KMS-11 (cell line): ENCODE measurements around the gene SCN4B.
A peak's percentile ranks its signal among the peaks of the same experiment; 100 is the strongest.
"Not testable (repeated sequence)": the region's sequence is repeated elsewhere in the genome, so short reads cannot be mapped to it uniquely, and the experiment has no call there.

Source experiments
- H2AFZ ChIP-seq: fragments of 200-600 bp; sonication (generic); 2 replicates; pipeline ENCODE4 v1.6.1; 2016; ENCODE audit warnings: antibody characterized with exemption, mixed run types, low read depth
- H3K27ac ChIP-seq: fragments of 200-600 bp; sonication (generic); 2 replicates; pipeline ENCODE4 v1.6.1; 2016; ENCODE audit warnings: mild to moderate bottlenecking, mixed run types
- H3K27me3 ChIP-seq: fragments of 200-600 bp; sonication (generic); 2 replicates; pipeline ENCODE4 v1.6.1; 2017; ENCODE audit warnings: mild to moderate bottlenecking, low read depth, mixed run types, moderate library complexity; ENCODE audit not compliant: insufficient read depth
- H3K36me3 ChIP-seq: fragments of 200-600 bp; sonication (generic); 2 replicates; pipeline ENCODE4 v1.6.1; 2017; ENCODE audit warnings: mild to moderate bottlenecking, mixed run types; ENCODE audit not compliant: insufficient read depth
- H3K4me1 ChIP-seq: fragments of 200-600 bp; sonication (generic); 2 replicates; pipeline ENCODE4 v1.6.1; 2016; ENCODE audit warnings: mild to moderate bottlenecking, low read depth, mixed run types; ENCODE audit not compliant: poor library complexity, severe bottlenecking
- H3K4me2 ChIP-seq: fragments of 200-600 bp; sonication (generic); 2 replicates; pipeline ENCODE4 v1.7.0; 2016; ENCODE audit warnings: mild to moderate bottlenecking, mixed run types
- H3K4me3 ChIP-seq: fragments of 200-600 bp; sonication (generic); IDR thresholded peaks from 2 replicates; pipeline ENCODE4 v1.6.1; 2017; ENCODE audit warnings: low read depth, low read length, mixed read lengths; ENCODE audit not compliant: insufficient read depth
- H3K79me2 ChIP-seq: fragments of 200-600 bp; sonication (generic); 2 replicates; pipeline ENCODE4 v1.6.1; 2016; ENCODE audit warnings: low read depth, mixed run types; ENCODE audit not compliant: insufficient read depth
- H3K9ac ChIP-seq: fragments of 200-600 bp; sonication (generic); 2 replicates; pipeline ENCODE4 v1.6.1; 2016; ENCODE audit warnings: mild to moderate bottlenecking, mixed run types
- H4K20me1 ChIP-seq: fragments of 200-600 bp; sonication (generic); 2 replicates; pipeline ENCODE4 v1.6.1; 2016; ENCODE audit warnings: mild to moderate bottlenecking, mixed run types; ENCODE audit not compliant: insufficient read depth
- TF ChIP-seq, protein P1 (sequence below): fragments of 200-600 bp; sonication (generic); conservative IDR thresholded peaks from 2 replicates; pipeline ENCODE4 v1.6.1; 2017; ENCODE audit warnings: low read depth, mild to moderate bottlenecking, antibody characterized with exemption, low read length, moderate library complexity, mixed read lengths

SCN4B gene

DNA sequence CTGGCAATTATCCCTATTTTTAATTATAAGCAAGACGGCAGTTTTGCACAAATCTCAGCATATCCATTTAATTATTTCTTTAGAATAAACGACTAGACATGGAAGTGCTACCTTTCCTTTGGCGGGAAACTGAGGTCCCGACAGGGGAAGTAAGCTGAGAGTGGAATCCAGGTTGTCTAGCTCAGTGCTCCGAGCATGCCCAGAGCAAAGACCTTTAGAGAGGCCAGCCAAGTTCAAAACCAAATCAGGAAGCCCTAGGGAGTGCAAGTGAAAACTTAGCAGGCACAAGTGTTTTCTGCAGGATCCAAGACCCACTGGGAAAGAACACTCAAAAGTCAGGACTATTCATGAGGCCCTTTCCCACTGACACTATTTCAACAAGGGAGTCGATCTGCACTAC lies 46.5 kb upstream of the SCN4B start:
- Histone ChIP-seq H3K27me3 (no peaks in the 10 kb centered on the region), H4K20me1 (no peaks in the 10 kb centered on the region), H3K4me1 (peaks cover 4% of the 10 kb centered on the region), H3K9ac (no peak overlapping the region), H2AFZ (no peak overlapping the region), H3K36me3 (no peaks in the 10 kb centered on the region), H3K4me2 (no peak overlapping the region), H3K4me3 (no peak overlapping the region), H3K27ac (no peak overlapping the region), H3K79me2 (no peaks in the 10 kb centered on the region)
- TF ChIP-seq, protein P1, sequence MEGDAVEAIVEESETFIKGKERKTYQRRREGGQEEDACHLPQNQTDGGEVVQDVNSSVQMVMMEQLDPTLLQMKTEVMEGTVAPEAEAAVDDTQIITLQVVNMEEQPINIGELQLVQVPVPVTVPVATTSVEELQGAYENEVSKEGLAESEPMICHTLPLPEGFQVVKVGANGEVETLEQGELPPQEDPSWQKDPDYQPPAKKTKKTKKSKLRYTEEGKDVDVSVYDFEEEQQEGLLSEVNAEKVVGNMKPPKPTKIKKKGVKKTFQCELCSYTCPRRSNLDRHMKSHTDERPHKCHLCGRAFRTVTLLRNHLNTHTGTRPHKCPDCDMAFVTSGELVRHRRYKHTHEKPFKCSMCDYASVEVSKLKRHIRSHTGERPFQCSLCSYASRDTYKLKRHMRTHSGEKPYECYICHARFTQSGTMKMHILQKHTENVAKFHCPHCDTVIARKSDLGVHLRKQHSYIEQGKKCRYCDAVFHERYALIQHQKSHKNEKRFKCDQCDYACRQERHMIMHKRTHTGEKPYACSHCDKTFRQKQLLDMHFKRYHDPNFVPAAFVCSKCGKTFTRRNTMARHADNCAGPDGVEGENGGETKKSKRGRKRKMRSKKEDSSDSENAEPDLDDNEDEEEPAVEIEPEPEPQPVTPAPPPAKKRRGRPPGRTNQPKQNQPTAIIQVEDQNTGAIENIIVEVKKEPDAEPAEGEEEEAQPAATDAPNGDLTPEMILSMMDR, result no peak

DNA sequence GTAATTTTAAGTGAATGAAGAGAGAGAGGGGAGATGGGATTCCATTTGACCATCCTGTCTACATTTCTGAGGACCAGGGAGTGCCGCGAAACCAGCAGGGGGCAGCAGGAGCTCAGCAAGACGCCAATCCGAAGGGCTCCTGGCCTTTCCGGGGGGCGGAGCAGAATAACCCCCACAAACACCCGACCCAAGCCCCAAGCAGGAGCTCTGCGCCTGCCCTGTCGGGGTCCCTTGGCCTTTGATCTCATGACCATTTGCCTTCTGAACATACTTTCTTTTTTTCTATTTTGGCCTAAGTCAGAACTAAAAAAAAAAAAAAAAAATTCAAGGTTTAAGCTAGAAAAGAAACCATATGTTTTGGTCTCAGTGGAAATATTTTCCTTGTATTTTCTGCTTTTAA lies 45.7 kb upstream of the SCN4B start:
- Histone ChIP-seq H3K27me3 (no peaks in the 10 kb centered on the region), H3K4me1 (peaks cover 4% of the 10 kb centered on the region), H3K36me3 (no peaks in the 10 kb centered on the region), H3K4me3 (no peak overlapping the region), H3K27ac (no peak overlapping the region), H4K20me1 (no peaks in the 10 kb centered on the region), H3K4me2 (no peak overlapping the region; the same call in 1 of the 2 replicates), H2AFZ (peak overlapping the region; percentile 66), H3K79me2 (no peaks in the 10 kb centered on the region), H3K9ac (no peak overlapping the region)
- TF ChIP-seq, protein P1, result peak; percentile 69

- peaks cover 4% of the 10 kb centered on the region for H3K4me1 ChIP-seq
- H3K27me3 ChIP-seq, result no peaks in the 10 kb centered on the region
- no peak overlapping the region for H3K27ac ChIP-seq
- no peaks in the 10 kb centered on the region for H3K36me3 ChIP-seq
- no peaks in the 10 kb centered on the region for H4K20me1 ChIP-seq
- H3K9ac ChIP-seq, result no peak overlapping the region
- H3K4me3 ChIP-seq, result no peak overlapping the region
- TF ChIP-seq, protein P1, result no peak
- no peak overlapping the region for H3K4me2 ChIP-seq
- H3K79me2 ChIP-seq, result no peaks in the 10 kb centered on the region
- H2AFZ ChIP-seq, result no peak overlapping the region
Observed at GRCh38 chr11:118194835-118195627, 42.4 kb upstream of the SCN4B start.

- Histone ChIP-seq H3K4me1 (peaks cover 4% of the 10 kb centered on the region), H3K27ac (no peak overlapping the region), H3K27me3 (no peaks in the 10 kb centered on the region), H2AFZ (no peak overlapping the region), H3K36me3 (no peaks in the 10 kb centered on the region), H3K4me3 (no peak overlapping the region), H3K9ac (no peak overlapping the region), H3K4me2 (no peak overlapping the region), H4K20me1 (no peaks in the 10 kb centered on the region), H3K79me2 (no peaks in the 10 kb centered on the region)
- TF ChIP-seq, protein P1, result no peak
Observed at GRCh38 chr11:118193910-118194566, 41.4 kb upstream of the SCN4B start.

DNA sequence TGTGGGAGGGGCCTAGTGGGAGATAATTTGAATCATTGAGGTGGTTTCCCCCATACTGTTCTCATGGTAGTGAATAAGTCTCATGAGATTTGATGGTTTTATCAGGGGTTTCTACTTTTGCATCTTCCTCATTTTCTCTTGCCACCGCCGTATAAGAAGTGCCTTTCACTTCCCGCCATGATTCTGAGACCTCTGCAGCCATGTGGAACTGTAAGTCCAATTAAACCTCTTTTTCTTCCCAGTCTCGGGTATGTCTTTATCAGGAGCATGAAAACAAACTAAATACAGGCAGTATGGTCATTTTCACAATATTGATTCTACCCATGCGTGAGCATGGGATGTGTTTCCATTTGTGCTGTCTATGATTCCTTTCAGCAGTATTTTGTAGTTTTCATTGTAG lies 40.2 kb upstream of the SCN4B start:
- not testable (repeated sequence) for H4K20me1 ChIP-seq, H3K4me2 ChIP-seq, H3K27ac ChIP-seq, H3K79me2 ChIP-seq, H3K4me3 ChIP-seq, H3K36me3 ChIP-seq, H2AFZ ChIP-seq, H3K27me3 ChIP-seq, H3K9ac ChIP-seq, H3K4me1 ChIP-seq

DNA sequence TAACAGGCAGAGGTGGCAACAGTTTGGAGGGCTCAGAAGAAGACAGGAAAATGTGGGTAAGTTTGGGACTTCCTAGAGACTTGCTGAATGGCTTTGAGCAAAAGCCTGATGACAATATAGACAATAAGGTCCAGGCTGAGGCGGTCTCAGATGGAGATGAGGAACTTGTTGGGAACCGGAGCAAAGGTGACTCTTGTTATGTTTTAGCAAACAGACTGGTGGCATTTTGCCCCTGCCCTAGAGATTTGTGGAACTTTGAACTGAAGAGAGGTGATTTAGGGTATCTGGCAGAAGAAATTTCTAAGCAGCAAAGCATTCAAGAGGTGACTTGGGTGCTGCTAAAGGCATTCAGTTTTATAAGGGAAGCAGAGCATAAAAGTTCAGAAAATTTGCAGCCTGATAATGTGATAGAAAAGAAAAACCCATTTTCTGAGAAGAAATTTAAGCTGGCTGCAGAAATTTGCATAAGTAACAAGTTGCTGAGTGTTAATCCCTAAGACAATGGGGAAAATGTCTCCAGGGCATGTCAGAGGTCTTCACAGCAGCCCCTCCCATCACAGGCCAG lies 38.4 kb upstream of the SCN4B start:
- H3K4me3 ChIP-seq, H3K27ac ChIP-seq, H3K4me1 ChIP-seq, H3K4me2 ChIP-seq, H2AFZ ChIP-seq, H3K27me3 ChIP-seq, H3K79me2 ChIP-seq, H3K9ac ChIP-seq, H4K20me1 ChIP-seq, H3K36me3 ChIP-seq: not testable (repeated sequence)
